Neural progenitor cell (in vitro differentiated cells): ENCODE results near the gene GPRIN3.

Experiments used
- CTCF ChIP-seq: fragments of 200-600 bp; sonication (generic); IDR thresholded peaks from 2 replicates; pipeline ENCODE4 v1.5.1; 2017; ENCODE audit warnings: antibody characterized with exemption, mild to moderate bottlenecking
- EZH2 ChIP-seq: fragments of 200-600 bp; sonication (generic); IDR thresholded peaks from 2 replicates; pipeline ENCODE4 v1.6.1; 2017; ENCODE audit warnings: antibody characterized with exemption, mild to moderate bottlenecking, moderate library complexity
- EZH2phosphoT487 ChIP-seq: fragments of 200-600 bp; sonication (generic); IDR thresholded peaks from 2 replicates; pipeline ENCODE4 v1.6.1; 2017; ENCODE audit warnings: antibody characterized with exemption

GRCh38 chr4:89296896-89297295, 10.7 kb downstream of the GPRIN3 start:
- TF ChIP-seq CTCF, result no peak
- TF ChIP-seq EZH2, result no peak
- TF ChIP-seq EZH2phosphoT487, result no peak
